Fibroblast of lung (primary cell): ENCODE results near the gene UPP2. TPM values are rescaled to one million over a fixed set of nuclear protein-coding genes. Genes with fewer than 3 reads are reported as not detected.

Source experiments
- DNase-seq, 2 donors: peaks; one replicate each; pipeline versions ENCODE4 v3.0.0 to v3.0.0-alpha.2; 2010; ENCODE audit warnings: low read depth in 2 of 2
- H2AFZ ChIP-seq: 2 replicates; pipeline ENCODE4 v1.5.1; 2012; ENCODE audit warnings: low read length, control low read depth, inconsistent platforms
- H3K27ac ChIP-seq: 2 replicates; pipeline ENCODE4 v1.5.1; 2011; ENCODE audit warnings: low read length, control low read depth; ENCODE audit not compliant: insufficient read depth
- H3K27me3 ChIP-seq: 2 replicates; pipeline ENCODE4 v1.5.1; 2011; ENCODE audit warnings: mild to moderate bottlenecking, low read length; ENCODE audit not compliant: control insufficient read depth, insufficient read depth
- H3K36me3 ChIP-seq: 2 replicates; pipeline ENCODE4 v1.5.1; 2011; ENCODE audit warnings: low read length; ENCODE audit not compliant: control insufficient read depth, insufficient read depth
- H3K4me1 ChIP-seq: 2 replicates; pipeline ENCODE4 v1.5.1; 2011; ENCODE audit warnings: low read length; ENCODE audit not compliant: control insufficient read depth, insufficient read depth; ENCODE audit errors: extremely low read depth
- H3K4me2 ChIP-seq: 2 replicates; pipeline ENCODE4 v1.5.1; 2011; ENCODE audit warnings: low read length, control low read depth; ENCODE audit not compliant: insufficient read depth; ENCODE audit errors: extremely low read depth
- H3K4me3 ChIP-seq, 4 experiments: fragments of 200-600 bp in 1 of 4; sonication (generic) in 1 of 4; replicated peaks in 1 of 4; 2 replicates each; pipeline ENCODE4 v1.5.1; 2011 to 2016; ENCODE audit warnings: low read length in 4 of 4, low read depth in 3 of 4, mild to moderate bottlenecking in 3 of 4, control low read depth in 2 of 4, inconsistent platforms in 1 of 4, mixed read lengths in 1 of 4; ENCODE audit not compliant: insufficient read depth in 1 of 4; ENCODE audit errors: control extremely low read depth in 1 of 4
- H3K79me2 ChIP-seq: 2 replicates; pipeline ENCODE4 v1.5.1; 2012; ENCODE audit warnings: mild to moderate bottlenecking, low read length, inconsistent platforms; ENCODE audit not compliant: control insufficient read depth, insufficient read depth
- H3K9ac ChIP-seq: 2 replicates; pipeline ENCODE4 v1.5.1; 2011; ENCODE audit warnings: mild to moderate bottlenecking, low read length, control low read depth; ENCODE audit not compliant: insufficient read depth
- H3K9me3 ChIP-seq: 2 replicates; pipeline ENCODE4 v1.5.1; 2012; ENCODE audit warnings: low read depth, low read length; ENCODE audit not compliant: control insufficient read depth, insufficient read depth
- H4K20me1 ChIP-seq: 2 replicates; pipeline ENCODE4 v1.5.1; 2011; ENCODE audit warnings: low read length; ENCODE audit not compliant: control insufficient read depth, insufficient read depth; ENCODE audit errors: extremely low read depth
- CTCF ChIP-seq, 2 donors: IDR thresholded peaks in 1 of 2; conservative IDR thresholded peaks in 1 of 2; 1 replicate in 1 of 2; 2 replicates in 1 of 2; pipeline ENCODE4 v1.5.1; 2011 to 2012; ENCODE audit warnings: low read length in 2 of 2, control low read depth in 1 of 2, inconsistent platforms in 1 of 2, low read depth in 1 of 2, mild to moderate bottlenecking in 1 of 2
- EZH2 ChIP-seq: IDR thresholded peaks from 2 replicates; pipeline ENCODE4 v1.5.1; 2012; ENCODE audit warnings: low read length, control low read depth, mild to moderate bottlenecking; ENCODE audit errors: missing control alignments
- polyA plus RNA-seq, 2 donors: library from polyadenylated mRNA; depleted of rRNA in 1 of 2; stranded (reverse) in 1 of 2; unstranded in 1 of 2; fragments of >200 nt; gene quantifications; 2 replicates each; pipeline ENCODE4 v1.2.1, GENCODE V29; 2011 to 2012; ENCODE audit warnings: missing spikeins in 1 of 2
- total RNA-seq: library from RNA; depleted of rRNA; stranded (reverse); fragments of >200 nt; gene quantifications from 2 replicates; pipeline ENCODE4 v1.2.1, GENCODE V29; 2014

The UPP2 gene
- total and polyA plus RNA-seq, 2 donors (not counting 1 experiment from before 2014, with no cell fraction given) = not detected

GRCh38 chr2:158124896-158125295, 23.2 kb downstream of the UPP2 start:
- Histone ChIP-seq H3K9me3 (no peaks in the 10 kb centered on the region), H2AFZ (no peak overlapping the region), H3K27ac (no peak overlapping the region), H3K27me3 (peaks cover 2% of the 10 kb centered on the region), H3K79me2 (no peaks in the 10 kb centered on the region), H3K4me1 (no peaks in the 10 kb centered on the region), H3K4me2 (no peak overlapping the region), H3K4me3 (no peak overlapping the region), H4K20me1 (no peaks in the 10 kb centered on the region), H3K9ac (no peak overlapping the region), H3K36me3 (no peaks in the 10 kb centered on the region)
- no peak for TF ChIP-seq EZH2
- no peak for TF ChIP-seq CTCF (conservative IDR thresholded peaks at IDR 0.05 in 1 of 2, IDR thresholded peaks at IDR 0.05 in 1 of 2; ENCODE audit: low read depth in 1 of 2, low read length in 2 of 2)
- DNase-seq = no peak

- H3K4me3 ChIP-seq = no peak overlapping the region
- H2AFZ ChIP-seq = no peak overlapping the region
- H3K27me3 ChIP-seq = peaks cover 2% of the 10 kb centered on the region
- no peaks in the 10 kb centered on the region for H3K4me1 ChIP-seq
- no peak overlapping the region for H3K9ac ChIP-seq
- no peak for DNase-seq
- H3K9me3 ChIP-seq = no peaks in the 10 kb centered on the region
- no peaks in the 10 kb centered on the region for H4K20me1 ChIP-seq
- no peak for TF ChIP-seq EZH2
- TF ChIP-seq CTCF (conservative IDR thresholded peaks at IDR 0.05 in 1 of 2, IDR thresholded peaks at IDR 0.05 in 1 of 2; ENCODE audit: low read depth in 1 of 2, low read length in 2 of 2) = no peak
- H3K79me2 ChIP-seq = no peaks in the 10 kb centered on the region
- H3K36me3 ChIP-seq = no peaks in the 10 kb centered on the region
- no peak overlapping the region for H3K27ac ChIP-seq
- no peak overlapping the region for H3K4me2 ChIP-seq
Measured at GRCh38 chr2:158125756-158126498, 24.3 kb downstream of the UPP2 start.

- H3K27me3 ChIP-seq = peaks cover 2% of the 10 kb centered on the region
- H3K36me3 ChIP-seq = no peaks in the 10 kb centered on the region
- H3K27ac ChIP-seq = no peak overlapping the region
- no peak overlapping the region for H2AFZ ChIP-seq
- H3K79me2 ChIP-seq = no peaks in the 10 kb centered on the region
- no peak overlapping the region for H3K9ac ChIP-seq
- H3K4me3 ChIP-seq = no peak overlapping the region
- DNase-seq = no peak
- TF ChIP-seq EZH2 = no peak
- TF ChIP-seq CTCF (conservative IDR thresholded peaks at IDR 0.05 in 1 of 2, IDR thresholded peaks at IDR 0.05 in 1 of 2; ENCODE audit: low read depth in 1 of 2, low read length in 2 of 2) = no peak
- no peak overlapping the region for H3K4me2 ChIP-seq
- no peaks in the 10 kb centered on the region for H3K4me1 ChIP-seq
- no peaks in the 10 kb centered on the region for H4K20me1 ChIP-seq
- no peaks in the 10 kb centered on the region for H3K9me3 ChIP-seq
Measured at GRCh38 chr2:158127380-158127804, 25.7 kb downstream of the UPP2 start.
